ENCODE data around the gene CCN5.

Gene CCN5

GRCh38 chr20:44703183-44703925, 11.8 kb upstream of the CCN5 start:
- no peak for DNase-seq (ENCODE audit: low read depth)
- TF ChIP-seq CTCF (conservative IDR thresholded peaks at IDR 0.05; ENCODE audit: low read depth, low read length) = no peak
- H3K4me3 ChIP-seq (ENCODE audit: low read depth, low read length) = no peak overlapping the region

GRCh38 chr20:44703956-44704488, 11.1 kb upstream of the CCN5 start:
- no peak overlapping the region for H3K4me3 ChIP-seq (ENCODE audit: low read depth, low read length)
- no peak for DNase-seq (ENCODE audit: low read depth)
- no peak for TF ChIP-seq CTCF (conservative IDR thresholded peaks at IDR 0.05; ENCODE audit: low read depth, low read length)

- no peak for TF ChIP-seq CTCF (conservative IDR thresholded peaks at IDR 0.05; ENCODE audit: low read depth, low read length)
- DNase-seq (ENCODE audit: low read depth) = peak; percentile 70
- no peak overlapping the region for H3K4me3 ChIP-seq (ENCODE audit: low read depth, low read length)
Observed at GRCh38 chr20:44704551-44704971, 10.6 kb upstream of the CCN5 start.

GRCh38 chr20:44705364-44706094, 9.6 kb upstream of the CCN5 start:
- H3K4me3 ChIP-seq (ENCODE audit: low read depth, low read length) = no peak overlapping the region
- DNase-seq (ENCODE audit: low read depth) = no peak
- TF ChIP-seq CTCF (conservative IDR thresholded peaks at IDR 0.05; ENCODE audit: low read depth, low read length) = no peak

- TF ChIP-seq CTCF (conservative IDR thresholded peaks at IDR 0.05; ENCODE audit: low read depth, low read length) = no peak
- no peak overlapping the region for H3K4me3 ChIP-seq (ENCODE audit: low read depth, low read length)
- DNase-seq (ENCODE audit: low read depth) = no peak
Observed at GRCh38 chr20:44706301-44707017, 8.7 kb upstream of the CCN5 start.

- no peak for DNase-seq (ENCODE audit: low read depth)
- no peak for TF ChIP-seq CTCF (conservative IDR thresholded peaks at IDR 0.05; ENCODE audit: low read depth, low read length)
- no peak overlapping the region for H3K4me3 ChIP-seq (ENCODE audit: low read depth, low read length)
Observed at GRCh38 chr20:44707018-44707579, 8.1 kb upstream of the CCN5 start.

Data from choroid plexus epithelial cell (primary cell).